ENCODE measurements around the gene CACTIN. TPM values are rescaled to one million over a fixed set of nuclear protein-coding genes. Genes with fewer than 3 reads are reported as not detected.
A peak's percentile ranks its signal among the peaks of the same experiment; 100 is the strongest.
"Not testable (repeated sequence)": the region's sequence is repeated elsewhere in the genome, so short reads cannot be mapped to it uniquely, and the experiment has no call there.

The CACTIN gene
- total RNA-seq, 1 experiment from 2014 or later: 54.7 TPM

- no peak for DNase-seq (ENCODE audit: low spot score)
Observed at GRCh38 chr19:3663838-3664237, 37.2 kb upstream of the CACTIN start.

DNA sequence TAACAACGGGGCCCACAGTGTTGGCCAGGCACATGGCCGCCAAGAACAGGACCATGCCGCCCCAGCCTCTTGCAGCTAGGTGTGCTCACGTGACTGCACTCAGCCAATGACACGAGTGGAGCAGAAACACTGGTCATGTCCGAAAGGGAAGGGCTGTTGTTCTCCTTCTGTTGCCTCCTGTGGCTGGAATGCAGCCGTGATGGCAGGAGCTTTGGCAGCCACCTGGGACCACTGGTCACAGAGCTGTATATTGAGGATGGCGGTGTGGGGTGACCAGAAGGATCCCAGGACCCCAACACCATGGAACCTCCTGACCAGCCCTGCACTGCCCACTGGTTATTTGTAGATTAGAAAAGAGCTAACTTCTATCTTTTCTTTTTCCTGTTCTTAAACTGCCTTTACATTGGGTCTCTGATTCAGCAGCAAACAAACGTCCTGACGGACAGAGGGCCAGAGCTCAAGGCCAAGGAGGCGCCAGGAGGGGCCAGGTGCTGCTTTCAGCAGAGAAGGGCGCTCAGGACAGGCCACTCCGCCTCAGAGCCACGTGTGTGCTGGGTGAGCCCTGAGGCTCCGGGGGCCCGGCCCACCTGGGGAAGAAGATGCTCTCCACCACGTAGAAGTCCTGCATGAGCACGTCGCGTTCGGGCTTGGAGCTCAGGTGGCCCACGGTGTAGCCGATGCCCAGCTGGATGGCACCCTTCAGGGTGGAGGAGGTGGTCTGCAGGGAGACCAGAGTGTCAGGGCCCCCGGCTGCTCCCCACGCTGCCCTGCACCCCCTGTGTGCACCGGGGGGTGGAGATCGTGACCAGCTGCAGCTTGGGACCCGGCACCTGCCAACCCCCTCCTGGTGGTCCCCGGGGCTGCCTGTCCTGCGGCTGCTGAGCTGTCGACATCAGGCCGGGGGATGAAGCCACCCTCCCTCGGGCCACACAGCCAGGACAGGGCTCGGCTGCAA, 35.0 kb upstream of the CACTIN start:
- no peak for DNase-seq (ENCODE audit: low spot score)

DNA sequence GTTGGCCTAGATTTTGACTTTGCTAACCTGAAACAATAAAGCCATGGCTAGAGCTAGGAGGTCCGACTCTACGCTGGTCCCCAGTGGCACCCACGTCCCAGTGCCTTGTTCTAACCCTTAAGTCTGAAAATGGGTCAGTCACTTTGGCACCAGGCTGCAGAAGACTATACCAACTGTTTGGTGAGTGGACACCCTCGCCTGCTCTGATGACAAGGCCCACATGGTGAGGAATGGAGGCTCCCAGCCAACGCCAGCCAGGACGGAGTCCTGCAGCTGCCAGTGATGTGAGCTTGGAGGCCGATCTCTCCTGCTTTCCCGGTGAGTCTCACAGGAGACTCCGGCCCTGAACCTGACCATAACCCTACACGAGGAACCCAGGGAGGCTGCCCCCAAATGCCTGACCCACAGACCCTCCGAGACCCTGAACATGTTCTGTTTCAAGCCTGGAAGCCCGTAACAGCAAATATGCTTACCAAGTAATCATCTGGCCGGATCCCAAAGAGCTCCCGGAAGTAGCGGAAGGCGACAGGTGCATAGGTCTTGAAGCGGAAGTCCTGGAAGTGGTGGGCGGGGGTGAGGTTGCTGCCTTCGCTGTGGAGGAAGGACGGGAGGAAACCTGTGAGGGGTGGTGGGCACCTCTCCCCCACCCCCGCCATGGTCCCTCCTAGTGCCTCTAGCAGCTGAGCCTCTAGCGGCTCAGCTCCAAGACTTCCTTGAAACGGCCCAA, 34.1 kb upstream of the CACTIN start:
- no peak for DNase-seq (ENCODE audit: low spot score)

- DNase-seq (ENCODE audit: low spot score): no peak
Observed at GRCh38 chr19:3659746-3660112, 33.1 kb upstream of the CACTIN start.

DNA sequence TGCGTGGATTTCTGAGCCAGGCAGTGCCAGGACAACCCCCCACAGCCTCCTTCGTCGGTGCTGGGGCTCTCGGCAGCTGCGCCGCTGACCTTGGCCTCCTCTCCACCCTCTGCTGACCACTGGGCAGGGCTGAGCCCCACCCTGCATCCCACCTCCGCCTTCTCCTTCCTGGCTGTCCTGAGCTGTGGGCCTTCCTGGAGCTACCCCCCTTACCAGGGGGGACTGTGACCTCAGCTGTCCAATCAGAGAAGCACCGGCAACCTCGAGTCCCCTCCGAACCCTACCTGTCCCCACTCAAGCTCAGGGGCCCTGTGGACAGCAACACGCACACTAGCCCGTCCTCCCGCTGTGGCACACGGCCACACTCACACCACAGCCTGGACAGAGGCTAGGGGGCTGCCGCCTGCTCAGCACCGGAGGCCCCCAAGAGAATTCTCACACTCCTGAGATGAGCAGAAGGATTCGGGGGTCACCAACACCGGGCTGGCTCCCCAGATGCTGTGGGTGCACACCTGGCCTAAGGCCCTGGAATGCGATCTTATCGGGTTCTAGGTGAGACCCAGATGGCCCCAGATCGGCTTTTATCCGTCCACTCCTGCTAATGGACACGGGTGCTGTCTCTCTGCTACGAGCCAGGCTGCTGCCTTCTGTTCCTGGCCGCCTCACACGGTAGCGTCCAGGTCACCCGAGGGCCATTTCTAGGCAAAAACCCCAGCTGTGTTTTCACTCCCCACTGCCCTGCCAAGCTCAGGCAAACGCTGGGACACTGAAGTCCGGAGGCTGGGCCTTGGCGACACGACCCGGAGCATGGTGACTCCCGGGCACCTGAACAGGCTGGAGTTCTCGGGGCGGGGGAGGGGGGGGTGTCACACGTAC, 32.5 kb upstream of the CACTIN start:
- no peak for DNase-seq (ENCODE audit: low spot score)

DNA sequence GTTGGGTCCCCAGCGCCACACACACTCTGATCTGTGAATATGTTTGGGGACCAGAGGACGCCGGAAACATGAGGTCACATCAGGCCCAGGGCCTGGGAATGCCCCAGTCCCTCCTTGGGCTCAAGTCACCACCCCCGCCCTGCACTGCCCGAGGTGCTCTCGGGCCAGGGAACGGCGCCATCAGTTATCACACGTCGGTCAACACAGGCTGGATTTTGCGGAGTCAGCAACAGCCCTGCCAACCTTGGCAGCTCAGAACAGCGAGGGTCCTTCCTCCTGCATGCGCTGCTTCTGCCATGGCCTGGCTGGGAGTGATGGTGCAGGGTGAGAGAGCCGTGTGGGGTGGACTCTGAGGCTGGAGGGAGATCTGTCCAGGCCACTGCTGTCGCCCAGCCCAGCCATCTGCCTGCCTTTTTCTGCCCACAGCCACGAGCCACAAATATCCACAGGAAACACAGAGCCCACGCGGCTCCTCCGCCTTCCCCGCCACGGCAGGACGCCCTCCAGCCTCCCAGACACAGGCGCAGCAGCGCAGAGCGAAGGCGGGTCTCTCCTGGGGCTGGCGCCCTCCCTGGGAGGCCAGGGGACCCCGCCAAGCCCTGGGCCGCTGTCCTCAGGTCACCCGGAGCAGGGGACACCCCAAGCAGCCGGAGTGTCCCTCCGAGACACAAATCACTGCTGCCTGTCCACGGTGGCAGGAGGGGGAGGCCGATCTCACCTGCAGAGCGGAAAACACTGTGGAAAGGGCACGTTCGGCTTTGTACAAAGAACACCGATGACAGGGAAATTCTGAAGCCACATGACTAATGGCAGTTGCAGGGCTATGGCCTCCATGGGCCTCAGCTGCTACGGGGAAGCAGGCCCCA, 31.6 kb upstream of the CACTIN start:
- DNase-seq (ENCODE audit: low spot score): no peak

DNA sequence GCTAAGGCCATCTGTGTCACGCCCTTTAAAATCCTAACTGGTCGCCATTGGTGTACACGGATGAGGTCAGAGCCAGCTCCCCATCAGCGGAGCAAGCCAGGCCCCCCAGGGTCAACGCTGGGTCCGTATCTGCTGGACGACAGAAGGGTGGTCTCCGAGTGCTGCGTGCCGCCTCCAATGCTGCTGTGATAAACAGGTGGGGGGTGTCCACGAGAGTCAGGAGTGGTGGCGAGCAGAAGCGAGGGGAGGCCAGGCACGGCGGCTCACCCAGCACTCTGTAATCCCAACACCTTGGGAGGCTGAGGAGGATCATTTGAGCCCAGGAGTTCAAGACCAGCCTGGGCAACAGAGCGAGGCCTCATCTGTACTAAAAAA, 30.8 kb upstream of the CACTIN start:
- DNase-seq (ENCODE audit: low spot score): no peak

DNA sequence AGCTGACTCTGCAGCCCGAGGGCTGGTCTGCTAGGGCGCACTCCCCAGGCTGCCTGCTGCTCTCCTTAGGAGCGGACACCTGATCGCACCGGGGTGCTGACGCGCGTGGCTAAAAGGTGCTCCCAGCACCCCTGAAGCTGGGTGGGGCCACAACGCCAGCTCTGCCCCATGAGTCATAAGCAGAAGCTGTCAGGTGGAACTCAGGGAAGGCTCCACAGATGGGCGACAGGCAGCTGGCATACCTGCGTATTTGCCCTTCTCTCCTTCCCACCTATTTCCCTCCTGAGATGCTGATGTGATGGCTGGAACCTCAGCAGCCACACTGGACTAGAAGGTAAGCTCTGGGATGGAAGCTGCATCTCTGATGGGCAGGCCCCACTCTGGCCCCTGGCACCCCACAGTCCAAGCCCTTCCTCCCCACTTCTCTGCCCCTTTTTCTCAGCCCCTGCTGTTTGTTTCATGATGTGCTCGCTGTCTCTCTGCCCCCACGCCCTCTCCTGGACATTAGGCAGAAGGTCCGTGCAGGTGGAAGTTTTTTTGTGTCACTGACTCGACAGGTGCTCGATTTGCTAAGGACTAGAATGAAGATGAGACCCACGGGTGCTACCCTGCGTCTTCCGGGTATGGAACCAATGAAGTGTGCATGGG, 30.3 kb upstream of the CACTIN start:
- DNase-seq (ENCODE audit: low spot score): no peak

- DNase-seq (ENCODE audit: low spot score): peak; percentile 83
Observed at GRCh38 chr19:3656073-3656746, 29.6 kb upstream of the CACTIN start.

DNA sequence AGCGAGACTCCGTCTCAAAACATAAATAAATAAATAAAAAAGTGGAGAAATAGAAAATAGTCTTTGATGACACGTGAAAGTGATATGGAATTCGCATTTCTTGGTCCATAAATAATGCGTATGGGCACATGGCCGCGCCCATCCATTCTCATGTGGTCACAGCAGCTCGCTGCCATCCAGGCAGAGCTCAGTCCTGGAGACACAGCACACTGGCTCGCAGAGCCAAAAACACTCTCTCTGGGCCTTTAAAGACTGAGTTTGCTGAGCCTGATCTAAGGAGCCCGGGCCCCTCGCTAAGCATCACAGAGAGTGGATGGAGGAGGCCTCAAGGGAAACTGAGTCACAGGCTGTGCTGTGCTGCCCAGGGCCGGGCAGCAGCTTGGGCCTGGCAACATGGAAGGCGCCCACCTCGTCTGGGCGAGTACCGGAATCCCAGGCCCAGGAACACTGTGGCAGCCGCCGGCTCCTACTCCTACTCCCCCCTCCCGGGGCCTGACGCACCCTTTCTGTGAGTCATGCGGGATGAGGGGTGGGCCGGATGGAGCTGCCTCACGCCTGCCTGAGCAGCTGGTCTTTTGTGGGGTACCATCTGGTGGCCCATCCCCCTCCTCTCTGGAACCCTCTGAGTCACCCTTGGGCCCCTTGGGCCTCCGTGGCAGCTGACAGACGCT, 28.9 kb upstream of the CACTIN start:
- DNase-seq (ENCODE audit: low spot score): peak; percentile 58

DNA sequence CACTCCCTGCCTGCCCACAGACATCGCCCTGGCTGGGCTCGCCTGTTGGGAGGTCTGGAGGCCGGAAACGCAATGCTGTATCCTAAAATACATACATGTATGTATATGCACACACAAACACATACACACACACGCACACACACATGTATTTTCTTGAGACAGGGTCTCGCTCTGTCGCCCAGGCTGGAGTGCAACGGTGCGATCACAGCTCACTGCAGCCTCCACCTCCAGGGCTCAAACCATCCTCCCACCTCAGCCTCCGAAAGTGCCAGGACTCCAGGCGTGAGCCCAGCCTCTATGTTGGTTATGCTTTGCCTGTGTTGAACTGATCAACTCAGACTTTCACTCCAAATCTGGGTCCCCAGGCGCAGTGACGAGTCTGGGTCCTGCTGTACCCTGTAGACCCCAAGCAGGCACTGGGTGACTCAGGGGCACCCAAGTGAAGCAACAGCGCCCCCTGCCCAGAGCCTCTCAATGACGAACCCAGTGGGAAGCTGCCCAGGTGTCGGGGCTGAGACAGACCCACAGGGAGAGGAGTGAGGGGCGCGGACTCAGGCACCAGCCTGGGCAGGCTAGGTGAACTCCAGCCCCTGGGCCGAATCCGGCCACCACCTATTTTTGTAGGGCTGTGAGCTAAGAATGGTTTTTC, 27.4 kb upstream of the CACTIN start:
- no peak for DNase-seq (ENCODE audit: low spot score)

DNA sequence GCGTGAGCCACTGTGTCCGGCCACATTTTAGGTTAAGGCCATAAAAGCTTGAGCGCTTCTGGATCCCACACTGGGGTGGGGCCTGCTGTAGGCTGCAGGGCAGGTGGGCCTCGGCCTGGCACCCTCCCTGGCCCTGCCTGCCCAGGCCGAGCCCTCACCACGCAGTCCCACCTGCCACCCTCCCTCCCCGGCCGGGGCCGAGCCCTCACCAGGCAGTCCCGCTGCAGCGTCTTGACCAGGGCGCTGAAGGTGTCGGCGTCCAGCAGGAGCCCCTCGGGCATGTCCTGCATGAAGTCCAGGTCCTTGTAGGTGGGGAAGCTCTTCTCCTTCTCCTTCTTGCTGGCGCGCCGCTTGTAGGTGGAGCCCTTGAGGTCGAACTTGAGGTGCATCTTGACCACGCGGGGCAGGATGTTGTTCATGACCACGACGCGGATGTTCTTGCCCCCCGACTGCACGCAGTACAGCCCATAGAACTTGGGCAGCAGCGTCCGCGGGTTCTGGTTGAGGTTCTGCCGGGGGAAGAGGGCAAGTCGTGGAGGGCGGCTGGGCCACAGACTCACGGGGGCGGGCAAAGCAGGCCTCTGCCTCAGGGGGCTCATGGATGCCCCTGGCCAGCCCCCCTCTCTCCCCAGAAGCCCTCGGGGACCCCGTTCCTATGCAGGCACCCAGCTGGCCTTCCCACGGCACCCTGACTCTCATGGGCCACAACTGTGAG, 26.6 kb upstream of the CACTIN start:
- no peak for DNase-seq (ENCODE audit: low spot score)

DNA sequence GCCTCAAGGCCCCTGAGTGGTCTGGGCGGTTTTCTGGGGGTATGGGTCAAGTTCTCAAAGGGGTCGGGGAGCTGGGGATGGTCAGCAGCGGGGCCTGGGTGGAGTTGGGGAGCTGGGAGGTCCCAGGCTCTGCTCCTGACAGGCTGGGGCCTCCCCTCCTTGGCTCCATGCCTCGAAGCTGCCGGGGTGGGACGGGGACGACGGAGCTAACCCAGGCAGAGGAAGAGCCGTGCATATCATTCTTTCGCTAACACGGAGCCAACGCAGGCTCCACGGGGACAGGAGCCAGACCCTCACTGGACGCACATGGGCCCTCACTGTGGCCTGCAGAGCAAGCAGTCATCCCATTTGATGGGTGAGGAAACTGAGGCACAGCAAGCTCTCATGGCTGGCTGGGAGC, 25.8 kb upstream of the CACTIN start:
- no peak for DNase-seq (ENCODE audit: low spot score)

- no peak for DNase-seq (ENCODE audit: low spot score)
Observed at GRCh38 chr19:3651684-3652083, 25.1 kb upstream of the CACTIN start.

DNA sequence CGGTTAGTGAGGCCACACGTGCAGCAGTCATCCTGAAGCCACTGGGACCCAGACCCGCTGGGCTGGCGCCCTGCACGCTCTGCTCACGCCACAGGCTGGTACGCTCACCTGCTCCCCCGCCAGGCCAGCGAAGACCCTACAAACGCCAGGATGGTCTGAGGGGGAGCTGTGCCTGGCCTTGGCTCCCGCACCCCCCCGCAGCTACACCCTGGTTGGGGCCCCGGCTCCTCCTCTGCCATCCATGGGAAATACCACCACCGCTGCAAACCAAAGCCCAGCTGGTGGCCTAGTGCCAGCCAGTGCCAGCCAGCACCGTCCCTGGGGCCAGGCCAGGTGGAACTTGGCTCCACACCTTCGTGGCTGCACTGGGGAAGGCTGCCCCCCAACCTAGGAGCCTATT, 23.3 kb upstream of the CACTIN start:
- DNase-seq (ENCODE audit: low spot score): no peak

DNA sequence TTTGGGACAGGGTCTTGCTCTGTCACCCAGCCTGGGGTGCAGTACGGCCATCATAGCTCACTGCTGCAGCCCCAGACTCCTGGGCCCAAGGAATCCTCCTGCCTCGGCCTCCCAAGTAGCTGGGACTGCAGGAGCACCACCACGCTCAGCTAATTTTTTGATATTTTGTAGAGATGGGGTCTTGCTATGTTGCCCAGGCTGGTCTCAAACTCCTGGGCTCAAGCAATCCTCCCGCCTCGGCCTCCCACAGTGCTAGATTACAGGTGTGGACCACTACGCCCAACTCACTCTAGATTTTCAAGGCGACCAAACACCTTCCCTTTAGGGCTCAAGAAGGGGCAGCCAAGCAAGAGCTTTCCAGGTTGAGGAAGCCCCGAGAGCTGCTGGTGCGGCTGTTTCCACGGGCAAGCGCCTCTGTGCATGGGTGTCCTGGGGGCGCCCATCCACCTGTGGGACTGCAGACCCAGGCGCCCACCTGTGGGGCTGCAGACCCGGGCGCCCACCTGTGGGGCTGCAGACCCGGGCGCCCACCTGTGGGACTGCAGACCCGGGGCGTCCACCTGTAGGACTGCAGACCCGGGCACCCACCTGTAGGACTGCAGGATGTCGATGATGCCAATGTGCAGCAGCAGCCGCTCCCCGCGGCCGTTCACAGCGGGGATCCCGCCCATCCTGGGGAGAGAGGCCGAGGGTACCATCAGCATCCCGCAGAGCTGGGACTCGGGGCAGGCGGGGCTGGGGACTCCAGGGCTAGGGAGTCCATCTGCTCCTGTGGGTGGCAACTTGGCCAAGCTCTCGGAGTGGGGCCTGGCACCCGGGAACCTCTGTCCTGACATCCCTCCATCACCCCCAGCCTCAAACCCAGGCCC, 21.7 kb upstream of the CACTIN start:
- DNase-seq (ENCODE audit: low spot score): no peak

DNA sequence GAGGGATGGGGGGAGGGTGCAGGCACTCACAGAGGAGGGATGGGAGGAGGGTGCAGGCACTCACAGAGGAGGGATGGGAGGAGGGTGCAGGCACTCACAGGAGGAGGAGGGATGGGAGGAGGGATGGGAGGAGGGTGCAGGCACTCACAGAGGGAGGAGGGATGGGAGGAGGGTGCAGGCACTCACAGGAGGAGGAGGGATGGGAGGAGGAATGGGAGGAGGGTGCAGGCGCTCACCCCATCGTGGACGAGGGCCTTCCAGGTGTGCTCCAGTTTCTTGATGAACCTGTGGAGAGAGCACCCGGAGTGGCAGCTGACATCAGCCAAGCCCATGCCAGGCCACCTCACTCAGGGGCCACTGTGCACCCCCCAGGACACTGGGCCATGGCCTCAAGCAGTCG, 20.5 kb upstream of the CACTIN start:
- not testable (repeated sequence) for DNase-seq (ENCODE audit: low spot score)
